ENCODE data around the gene LGALS7.

- TF ChIP-seq GATA2 (IDR thresholded peaks at IDR 0.05; ENCODE audit: low read depth, low read length) (no peak), GATA3 (IDR thresholded peaks at IDR 0.05; ENCODE audit: low read depth, low read length) (no peak)
These were observed 42.9 kb downstream of the LGALS7 start for GRCh38 chr19:38730470-38730730.
